Neutrophil (primary cell): ENCODE data around the gene KREMEN1.

Experiments used
- H3K27ac ChIP-seq: fragments of 200-600 bp; sonication (generic); 2 replicates; pipeline ENCODE4 v1.5.1; 2016; ENCODE audit warnings: mild to moderate bottlenecking, moderate library complexity
- H3K27me3 ChIP-seq: fragments of 200-600 bp; sonication (generic); 2 replicates; pipeline ENCODE4 v1.6.0; 2016; ENCODE audit warnings: mild to moderate bottlenecking
- H3K36me3 ChIP-seq: fragments of 200-600 bp; sonication (generic); 2 replicates; pipeline ENCODE4 v1.5.1; 2017
- H3K4me1 ChIP-seq, 2 experiments: fragments of 200-600 bp in 1 of 2; sonication (generic) in 1 of 2; 1 replicate in 1 of 2; 2 replicates in 1 of 2; pipeline versions ENCODE4 v1.5.1 to v1.6.1; 2013 to 2016; ENCODE audit warnings: low read depth in 1 of 2, low read length in 1 of 2, mild to moderate bottlenecking in 1 of 2, moderate library complexity in 1 of 2; ENCODE audit not compliant: control insufficient read depth in 1 of 2, insufficient read depth in 1 of 2
- H3K4me3 ChIP-seq, 2 experiments: fragments of 200-600 bp in 1 of 2; sonication (generic) in 1 of 2; 1 replicate in 1 of 2; 2 replicates in 1 of 2; pipeline ENCODE4 v1.5.1; 2013 to 2016; ENCODE audit warnings: low read depth in 1 of 2, low read length in 1 of 2, mild to moderate bottlenecking in 1 of 2, moderate library complexity in 1 of 2
- H3K9me3 ChIP-seq: fragments of 200-600 bp; sonication (generic); 2 replicates; pipeline ENCODE4 v1.5.1; 2016
- TF ChIP-seq, protein P1 (sequence below): fragments of 200-600 bp; sonication (generic); IDR thresholded peaks from 2 replicates; pipeline ENCODE4 v1.5.1; 2016; ENCODE audit warnings: antibody characterized with exemption

Gene KREMEN1

DNA sequence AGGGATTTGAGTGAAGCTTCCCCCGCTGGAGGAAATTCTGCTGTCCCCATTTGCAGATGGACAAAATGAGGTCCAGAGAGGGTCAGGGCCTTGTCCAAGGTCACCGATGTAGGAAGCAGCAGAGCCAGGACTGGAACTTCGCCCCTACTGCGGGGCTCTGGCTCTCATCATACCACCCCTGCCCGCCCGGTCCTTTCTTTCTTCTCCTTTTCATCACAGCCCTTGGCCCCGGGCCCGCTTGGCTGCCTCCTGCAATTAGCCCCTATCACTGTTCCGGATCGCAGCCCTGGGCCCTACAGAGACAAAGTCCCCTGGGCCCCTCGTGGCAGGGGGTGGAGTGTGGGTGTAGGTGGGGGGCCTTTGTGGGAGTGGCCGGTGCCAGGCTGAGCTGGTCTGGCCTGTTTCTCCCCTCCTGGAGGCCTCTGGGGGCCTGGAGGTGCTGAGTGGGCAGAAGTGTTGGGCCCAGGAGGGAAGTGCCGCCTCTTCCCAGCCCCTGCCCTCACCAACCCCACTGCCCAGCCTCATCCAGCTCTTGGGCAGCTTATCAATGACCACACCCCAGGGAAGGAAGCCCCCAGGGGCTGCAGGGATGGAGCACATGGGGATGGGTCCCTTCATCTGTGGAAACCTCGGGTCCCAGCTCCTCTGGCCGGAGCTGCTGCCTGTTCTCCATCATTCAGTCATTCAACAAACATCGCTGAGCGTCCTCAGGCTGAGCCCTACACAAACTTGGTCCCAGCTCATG is 136.2 kb downstream of the KREMEN1 start:
- Histone ChIP-seq H3K4me1 (peaks cover 9 to 11% of the 10 kb centered on the region in 2 experiments), H3K27me3 (peaks cover 56% of the 10 kb centered on the region), H3K27ac (no peak overlapping the region), H3K4me3 (no peak overlapping the region), H3K9me3 (no peaks in the 10 kb centered on the region), H3K36me3 (no peaks in the 10 kb centered on the region)
- TF ChIP-seq, protein P1, sequence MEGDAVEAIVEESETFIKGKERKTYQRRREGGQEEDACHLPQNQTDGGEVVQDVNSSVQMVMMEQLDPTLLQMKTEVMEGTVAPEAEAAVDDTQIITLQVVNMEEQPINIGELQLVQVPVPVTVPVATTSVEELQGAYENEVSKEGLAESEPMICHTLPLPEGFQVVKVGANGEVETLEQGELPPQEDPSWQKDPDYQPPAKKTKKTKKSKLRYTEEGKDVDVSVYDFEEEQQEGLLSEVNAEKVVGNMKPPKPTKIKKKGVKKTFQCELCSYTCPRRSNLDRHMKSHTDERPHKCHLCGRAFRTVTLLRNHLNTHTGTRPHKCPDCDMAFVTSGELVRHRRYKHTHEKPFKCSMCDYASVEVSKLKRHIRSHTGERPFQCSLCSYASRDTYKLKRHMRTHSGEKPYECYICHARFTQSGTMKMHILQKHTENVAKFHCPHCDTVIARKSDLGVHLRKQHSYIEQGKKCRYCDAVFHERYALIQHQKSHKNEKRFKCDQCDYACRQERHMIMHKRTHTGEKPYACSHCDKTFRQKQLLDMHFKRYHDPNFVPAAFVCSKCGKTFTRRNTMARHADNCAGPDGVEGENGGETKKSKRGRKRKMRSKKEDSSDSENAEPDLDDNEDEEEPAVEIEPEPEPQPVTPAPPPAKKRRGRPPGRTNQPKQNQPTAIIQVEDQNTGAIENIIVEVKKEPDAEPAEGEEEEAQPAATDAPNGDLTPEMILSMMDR: no peak

DNA sequence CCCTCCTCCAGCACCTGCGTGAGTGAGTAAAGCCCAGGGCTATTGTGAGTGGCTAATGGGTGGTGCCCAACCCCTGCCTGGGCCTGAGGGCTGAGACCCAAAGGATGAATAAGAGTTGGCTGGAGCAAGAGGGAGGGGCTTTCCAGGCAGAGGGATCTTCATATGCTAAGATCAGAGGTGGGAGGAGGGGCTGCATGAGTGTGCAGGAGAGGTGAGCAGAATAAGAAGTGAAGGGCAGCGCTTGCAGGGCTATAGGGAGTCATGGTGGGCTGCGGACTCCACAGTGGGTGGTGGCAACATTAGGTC is 136.7 kb downstream of the KREMEN1 start:
- Histone ChIP-seq H3K27ac (no peak overlapping the region), H3K4me1 (peaks cover 9 to 11% of the 10 kb centered on the region in 2 experiments), H3K4me3 (no peak overlapping the region), H3K36me3 (no peaks in the 10 kb centered on the region), H3K9me3 (no peaks in the 10 kb centered on the region), H3K27me3 (peaks cover 51% of the 10 kb centered on the region)
- TF ChIP-seq, protein P1: no peak

DNA sequence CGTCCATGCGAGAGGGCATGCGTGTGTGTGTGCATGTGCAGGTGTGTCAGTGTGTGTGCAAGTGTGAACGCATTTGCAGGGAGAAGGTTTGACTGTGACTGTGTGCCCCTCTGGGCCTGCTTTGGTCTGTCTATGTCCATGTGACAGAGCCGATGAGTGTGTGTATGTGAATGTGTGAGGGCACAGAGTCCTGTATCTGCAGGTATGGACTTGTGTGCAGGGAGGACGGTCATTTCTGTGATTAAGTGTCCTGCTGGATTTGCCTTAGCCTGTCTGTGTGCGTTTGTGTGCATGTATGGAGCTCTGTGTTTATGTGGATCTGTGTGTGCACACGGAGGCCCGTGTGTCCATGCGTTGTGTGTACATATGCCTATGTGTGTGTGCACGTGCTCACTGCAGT is 138.2 kb downstream of the KREMEN1 start:
- TF ChIP-seq, protein P1: no peak
- H3K9me3 ChIP-seq: no peaks in the 10 kb centered on the region
- H3K4me1 ChIP-seq: peaks cover 4% of the 10 kb centered on the region in 2 experiments
- no peak overlapping the region for H3K27ac ChIP-seq
- no peak overlapping the region for H3K4me3 ChIP-seq
- peaks cover 36% of the 10 kb centered on the region for H3K27me3 ChIP-seq
- no peaks in the 10 kb centered on the region for H3K36me3 ChIP-seq

DNA sequence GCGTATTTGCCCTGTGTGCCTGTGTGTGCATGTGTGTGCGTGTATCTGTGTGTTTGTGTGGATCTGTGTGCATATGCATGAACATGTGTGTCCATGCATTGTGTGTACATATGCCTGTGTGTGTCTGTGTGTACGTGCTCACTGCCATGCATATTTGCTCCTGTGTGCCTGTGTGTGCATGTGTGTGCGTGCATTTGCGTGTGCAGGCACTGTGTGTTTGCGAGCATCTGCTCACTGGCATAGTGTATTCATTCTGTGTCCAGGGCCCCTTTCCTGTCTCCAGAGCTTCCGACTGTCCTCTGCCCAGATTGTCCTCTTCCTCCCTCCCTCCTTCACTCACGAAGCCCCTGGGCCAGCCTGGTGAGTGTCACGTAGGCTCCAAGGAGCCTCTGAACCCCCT is 138.6 kb downstream of the KREMEN1 start:
- H3K9me3 ChIP-seq: no peaks in the 10 kb centered on the region
- H3K4me3 ChIP-seq: no peak overlapping the region
- H3K27ac ChIP-seq: no peak overlapping the region
- peaks cover under 1% of the 10 kb centered on the region in 2 experiments for H3K4me1 ChIP-seq
- TF ChIP-seq, protein P1: no peak
- H3K36me3 ChIP-seq: no peaks in the 10 kb centered on the region
- H3K27me3 ChIP-seq: peaks cover 32% of the 10 kb centered on the region

DNA sequence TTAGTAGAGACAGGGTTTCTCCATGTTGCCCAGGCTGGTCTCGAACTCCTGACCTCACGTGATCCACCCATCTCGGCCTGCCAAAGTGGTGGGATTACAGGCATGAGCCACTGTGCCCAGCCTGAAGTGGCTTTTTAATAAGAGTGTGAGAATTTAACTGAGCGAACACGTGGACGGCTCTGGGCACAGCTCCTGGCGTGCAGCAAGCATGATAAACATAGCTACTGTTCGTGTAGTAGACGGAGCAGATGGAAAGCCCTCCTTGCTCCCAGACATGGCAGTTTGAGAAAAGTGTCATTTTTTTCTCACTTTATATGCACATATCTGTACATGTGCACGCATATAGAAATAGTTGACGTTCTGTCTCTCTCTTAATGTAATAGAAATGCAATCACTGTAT is 139.9 kb downstream of the KREMEN1 start:
- Histone ChIP-seq H3K4me1 (no peaks in the 10 kb centered on the region), H3K27me3 (peaks cover 19% of the 10 kb centered on the region), H3K4me3 (no peak overlapping the region), H3K9me3 (no peaks in the 10 kb centered on the region), H3K27ac (no peak overlapping the region), H3K36me3 (no peaks in the 10 kb centered on the region)
- TF ChIP-seq, protein P1: no peak
